GM13977 (cell line): ENCODE measurements around the gene ATP1A2.

Experiments used
- DNase-seq: peaks from one replicate; pipeline ENCODE4 v3.0.0; 2012; ENCODE audit warnings: low spot score
- CTCF ChIP-seq: IDR thresholded peaks from 2 replicates; pipeline ENCODE4 v1.5.1; 2012; ENCODE audit warnings: mild to moderate bottlenecking, control low read depth; ENCODE audit not compliant: insufficient read depth; ENCODE audit errors: extremely low read depth, missing control alignments
- in situ Hi-C: fragments of 300-500 bp; cut with MboI; formaldehyde crosslinking; loops from one replicate; pipeline ENCODE4 v1.12.0; 2022; ENCODE audit warnings: low sequenced_read_pairs, low pct_unique_long_range_greater_than_20kb, mixed read lengths, inconsistent platforms; ENCODE audit not compliant: unreplicated experiment

The ATP1A2 gene

DNA sequence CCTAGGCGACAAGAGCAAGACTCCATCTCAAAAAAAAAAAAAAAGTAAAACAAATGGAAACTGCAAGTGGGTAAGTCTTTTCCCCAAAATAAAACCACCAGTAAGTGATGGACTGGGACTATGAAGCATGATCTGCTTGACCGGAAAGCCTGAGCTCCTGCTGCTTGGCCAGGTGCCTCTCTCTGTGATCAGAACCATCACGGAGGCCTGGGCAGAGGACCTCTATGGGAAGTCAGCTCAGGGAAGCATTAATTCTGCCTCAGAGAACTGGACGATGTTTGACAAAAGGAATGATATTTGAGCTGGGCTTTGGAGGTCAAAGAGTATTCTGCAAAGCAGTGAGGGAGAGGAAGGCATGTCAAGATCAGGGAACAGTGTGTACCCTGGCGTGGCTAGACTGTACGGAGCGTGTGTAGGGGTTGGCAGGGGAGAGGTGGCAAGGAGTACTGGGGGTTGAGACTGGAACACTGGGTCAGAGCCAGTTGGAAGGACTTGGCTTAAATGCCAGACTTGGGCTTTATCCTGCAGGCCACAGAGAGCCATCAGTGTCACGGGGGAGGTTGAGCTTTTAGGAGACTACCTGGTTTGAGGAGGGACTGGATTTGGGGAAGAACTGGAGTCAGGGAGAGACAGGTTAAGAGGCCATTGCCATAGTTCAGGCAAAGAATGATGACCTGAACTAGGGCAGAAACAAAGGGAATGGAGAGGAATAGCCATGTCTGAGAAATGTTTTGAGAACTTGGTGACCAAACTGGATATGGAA is 16.4 kb downstream of the ATP1A2 start:
- TF ChIP-seq CTCF = no peak
- no peak for DNase-seq
- in situ Hi-C loops = no loop called here

DNA sequence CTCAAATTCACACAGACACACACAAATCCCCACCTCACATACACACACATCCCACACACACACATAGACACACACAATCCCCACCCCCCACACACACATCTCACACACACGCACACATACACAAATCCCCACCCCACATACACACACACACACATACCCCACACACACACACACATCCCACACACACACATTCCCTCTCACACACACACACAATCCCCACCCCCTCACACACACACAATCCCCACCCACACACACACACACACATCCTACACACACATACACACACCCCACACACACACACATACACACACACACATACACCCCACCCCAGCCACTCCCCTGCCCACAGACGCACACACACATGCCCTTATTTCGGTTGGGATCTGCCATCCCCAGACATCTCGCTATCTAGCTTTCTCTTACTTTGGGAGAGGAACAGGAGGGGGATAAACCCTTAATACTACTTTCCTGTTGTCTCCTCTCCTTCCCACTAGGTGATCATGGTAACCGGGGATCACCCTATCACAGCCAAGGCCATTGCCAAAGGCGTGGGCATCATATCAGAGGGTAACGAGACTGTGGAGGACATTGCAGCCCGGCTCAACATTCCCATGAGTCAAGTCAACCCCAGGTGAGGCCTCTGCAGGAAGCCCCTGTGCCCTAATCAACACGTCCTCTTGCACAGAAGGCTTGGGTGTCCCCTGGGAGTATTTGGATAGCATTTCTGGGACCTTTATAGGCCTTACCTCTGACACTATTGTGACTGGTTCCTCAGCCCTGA is 18.6 kb downstream of the ATP1A2 start:
- no peak for TF ChIP-seq CTCF
- in situ Hi-C loops = no loop called here

DNA sequence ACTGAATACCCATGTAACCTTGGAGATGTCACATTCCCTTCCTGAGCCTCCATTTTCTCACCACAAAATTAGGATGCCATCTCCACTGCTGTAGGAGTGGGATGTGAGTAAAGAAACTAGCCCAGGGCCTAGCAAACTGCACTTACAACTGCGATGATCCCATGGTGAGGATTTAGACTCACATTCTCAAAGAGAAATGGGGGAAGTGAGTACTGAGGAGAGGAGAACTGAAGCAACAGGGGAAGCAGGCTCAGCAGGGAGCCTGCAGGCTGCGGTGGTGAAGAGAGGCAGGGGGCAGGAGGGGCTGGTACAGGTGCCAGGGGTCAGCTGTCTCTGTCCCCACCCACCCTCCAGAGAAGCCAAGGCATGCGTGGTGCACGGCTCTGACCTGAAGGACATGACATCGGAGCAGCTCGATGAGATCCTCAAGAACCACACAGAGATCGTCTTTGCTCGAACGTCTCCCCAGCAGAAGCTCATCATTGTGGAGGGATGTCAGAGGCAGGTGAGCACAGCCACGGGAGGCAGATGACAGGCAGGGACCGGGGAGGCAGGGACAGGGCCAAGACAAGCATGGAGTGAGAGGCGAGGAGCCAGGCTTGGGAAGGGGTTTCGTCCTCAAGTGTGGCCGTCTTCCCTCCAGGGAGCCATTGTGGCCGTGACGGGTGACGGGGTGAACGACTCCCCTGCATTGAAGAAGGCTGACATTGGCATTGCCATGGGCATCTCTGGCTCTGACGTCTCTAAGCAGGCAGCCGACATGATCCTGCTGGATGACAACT is 19.4 kb downstream of the ATP1A2 start:
- in situ Hi-C loops = no loop called here
- DNase-seq = no peak
- TF ChIP-seq CTCF = no peak

More for the DNA sequence above, 18.6 kb downstream of the ATP1A2 start:
- no peak for DNase-seq

- DNase-seq = no peak
- no peak for TF ChIP-seq CTCF
- in situ Hi-C loops = no loop called here
Measured at GRCh38 chr1:160136121-160136925, 20.8 kb downstream of the ATP1A2 start.

- DNase-seq = no peak
- in situ Hi-C loops = no loop called here
- TF ChIP-seq CTCF = no peak
Measured at GRCh38 chr1:160136926-160137200, 21.3 kb downstream of the ATP1A2 start.
